SU-DHL-6 (cell line): ENCODE data around the gene RIMBP2.

Source experiments
- H2AFZ ChIP-seq: fragments of 200-600 bp; sonication (generic); 2 replicates; pipeline ENCODE4 v1.6.1; 2014; ENCODE audit warnings: low read depth, mild to moderate bottlenecking, moderate library complexity, mixed read lengths, antibody characterized with exemption, low read length; ENCODE audit not compliant: severe bottlenecking
- H3F3A ChIP-seq: fragments of 200-600 bp; shearing (Covaris generic); 2 replicates; pipeline ENCODE4 v1.6.0; 2016; ENCODE audit warnings: antibody characterized with exemption, mild to moderate bottlenecking; ENCODE audit not compliant: insufficient read depth
- H3K27ac ChIP-seq: fragments of 200-600 bp; sonication (generic); 2 replicates; pipeline ENCODE4 v1.5.1; 2016; ENCODE audit warnings: low read depth, mild to moderate bottlenecking, low read length, moderate library complexity, mixed read lengths
- H3K27me3 ChIP-seq: fragments of 200-600 bp; sonication (generic), shearing (Covaris generic); 2 replicates; pipeline ENCODE4 v1.6.0; 2014; ENCODE audit warnings: mild to moderate bottlenecking, low read length
- H3K36me3 ChIP-seq: fragments of 200-600 bp; sonication (generic); 2 replicates; pipeline ENCODE4 v1.6.1; 2014; ENCODE audit warnings: mild to moderate bottlenecking, low read length, mixed read lengths
- H3K4me2 ChIP-seq: fragments of 300-600, 200-600 bp; shearing (Covaris generic), sonication (generic); 2 replicates; pipeline ENCODE4 v1.6.0; 2014; ENCODE audit warnings: low read length, low read depth, mild to moderate bottlenecking; ENCODE audit not compliant: poor library complexity, severe bottlenecking
- H3K4me3 ChIP-seq: fragments of 200-600 bp; sonication (generic); 2 replicates; pipeline ENCODE4 v1.5.1; 2014; ENCODE audit warnings: antibody characterized with exemption, low read length, mild to moderate bottlenecking, mixed read lengths; ENCODE audit not compliant: insufficient read depth, poor library complexity, severe bottlenecking
- H3K79me2 ChIP-seq: fragments of 200-600 bp; sonication (generic); 2 replicates; pipeline ENCODE4 v1.6.1; 2014; ENCODE audit warnings: mild to moderate bottlenecking, low read length, moderate library complexity; ENCODE audit not compliant: insufficient read depth
- H3K9ac ChIP-seq: fragments of 200-600 bp; sonication (generic); 2 replicates; pipeline ENCODE4 v1.7.0; 2014; ENCODE audit warnings: mild to moderate bottlenecking, low read length
- H3K9me2 ChIP-seq: fragments of 200-600 bp; sonication (generic); replicated peaks from 2 replicates; pipeline ENCODE4 v1.6.1; 2014; ENCODE audit warnings: low read length; ENCODE audit not compliant: insufficient read depth
- H3K9me3 ChIP-seq: fragments of 200-600 bp; sonication (generic); 2 replicates; pipeline ENCODE4 v1.6.1; 2014; ENCODE audit warnings: low read length, mixed read lengths; ENCODE audit not compliant: insufficient read depth
- H4K20me1 ChIP-seq: fragments of 200-600 bp; sonication (generic); 2 replicates; pipeline ENCODE4 v1.6.1; 2014; ENCODE audit warnings: low read depth, mild to moderate bottlenecking, antibody characterized with exemption, low read length, moderate library complexity, mixed read lengths
- EZH2phosphoT487 ChIP-seq: fragments of 200-600 bp; sonication (generic), shearing (Covaris generic); conservative IDR thresholded peaks from 2 replicates; pipeline ENCODE4 v1.6.1; 2018; ENCODE audit warnings: mild to moderate bottlenecking, antibody characterized with exemption, low read length, moderate library complexity, mixed read lengths
- TF ChIP-seq, protein P1 (sequence below): fragments of 200-600 bp; sonication (generic); IDR thresholded peaks from one replicate; pipeline ENCODE4 v1.5.1; 2017; ENCODE audit warnings: antibody characterized with exemption, mild to moderate bottlenecking, low read length, moderate library complexity; ENCODE audit not compliant: insufficient read depth, poor library complexity, severe bottlenecking

The RIMBP2 gene

GRCh38 chr12:130537655-130538054, 178.4 kb downstream of the RIMBP2 start:
- Histone ChIP-seq H3F3A (no peaks in the 10 kb centered on the region), H3K9me3 (no peaks in the 10 kb centered on the region), H3K27me3 (no peaks in the 10 kb centered on the region), H2AFZ (no peak overlapping the region), H3K27ac (no peak overlapping the region), H3K36me3 (no peaks in the 10 kb centered on the region), H3K9me2 (no peaks in the 10 kb centered on the region), H3K9ac (no peak overlapping the region), H3K4me2 (no peak overlapping the region), H3K79me2 (no peaks in the 10 kb centered on the region), H4K20me1 (no peaks in the 10 kb centered on the region), H3K4me3 (no peak overlapping the region)
- TF ChIP-seq, protein P1, sequence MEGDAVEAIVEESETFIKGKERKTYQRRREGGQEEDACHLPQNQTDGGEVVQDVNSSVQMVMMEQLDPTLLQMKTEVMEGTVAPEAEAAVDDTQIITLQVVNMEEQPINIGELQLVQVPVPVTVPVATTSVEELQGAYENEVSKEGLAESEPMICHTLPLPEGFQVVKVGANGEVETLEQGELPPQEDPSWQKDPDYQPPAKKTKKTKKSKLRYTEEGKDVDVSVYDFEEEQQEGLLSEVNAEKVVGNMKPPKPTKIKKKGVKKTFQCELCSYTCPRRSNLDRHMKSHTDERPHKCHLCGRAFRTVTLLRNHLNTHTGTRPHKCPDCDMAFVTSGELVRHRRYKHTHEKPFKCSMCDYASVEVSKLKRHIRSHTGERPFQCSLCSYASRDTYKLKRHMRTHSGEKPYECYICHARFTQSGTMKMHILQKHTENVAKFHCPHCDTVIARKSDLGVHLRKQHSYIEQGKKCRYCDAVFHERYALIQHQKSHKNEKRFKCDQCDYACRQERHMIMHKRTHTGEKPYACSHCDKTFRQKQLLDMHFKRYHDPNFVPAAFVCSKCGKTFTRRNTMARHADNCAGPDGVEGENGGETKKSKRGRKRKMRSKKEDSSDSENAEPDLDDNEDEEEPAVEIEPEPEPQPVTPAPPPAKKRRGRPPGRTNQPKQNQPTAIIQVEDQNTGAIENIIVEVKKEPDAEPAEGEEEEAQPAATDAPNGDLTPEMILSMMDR, result no peak
- TF ChIP-seq EZH2phosphoT487, result no peak

GRCh38 chr12:130537051-130537450, 179.0 kb downstream of the RIMBP2 start:
- Histone ChIP-seq H3F3A (no peaks in the 10 kb centered on the region), H3K9me3 (no peaks in the 10 kb centered on the region), H3K9ac (no peak overlapping the region), H2AFZ (no peak overlapping the region), H3K79me2 (no peaks in the 10 kb centered on the region), H4K20me1 (no peaks in the 10 kb centered on the region), H3K9me2 (no peaks in the 10 kb centered on the region), H3K4me3 (no peak overlapping the region), H3K36me3 (no peaks in the 10 kb centered on the region), H3K27ac (no peak overlapping the region), H3K27me3 (no peaks in the 10 kb centered on the region), H3K4me2 (no peak overlapping the region)
- TF ChIP-seq, protein P1, result no peak
- TF ChIP-seq EZH2phosphoT487, result no peak

DNA sequence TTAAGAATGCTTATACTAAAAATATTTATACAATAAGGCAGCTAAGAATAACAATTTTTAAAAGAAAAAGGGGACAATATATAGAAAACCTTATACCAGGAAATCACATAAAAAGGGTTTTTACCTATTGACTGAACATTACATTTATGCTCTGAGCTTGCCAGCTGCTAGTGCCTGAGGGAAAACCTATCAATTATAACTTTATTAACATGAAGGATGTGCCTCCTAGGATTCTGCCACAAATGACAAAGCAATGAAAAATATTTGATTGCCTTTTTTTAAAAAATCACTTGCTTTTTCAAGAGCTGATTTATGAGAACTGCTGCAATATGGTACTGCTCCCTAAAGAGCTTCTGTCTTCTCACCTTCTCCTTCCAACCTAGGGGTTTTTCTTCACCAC, 185.7 kb downstream of the RIMBP2 start:
- Histone ChIP-seq H3K9me3 (no peaks in the 10 kb centered on the region), H3K9me2 (no peaks in the 10 kb centered on the region), H3K79me2 (no peaks in the 10 kb centered on the region), H3F3A (no peaks in the 10 kb centered on the region), H3K36me3 (no peaks in the 10 kb centered on the region), H3K27ac (no peak overlapping the region), H4K20me1 (no peaks in the 10 kb centered on the region), H2AFZ (no peak overlapping the region), H3K27me3 (no peaks in the 10 kb centered on the region; the same call in 1 of the 2 replicates), H3K9ac (no peak overlapping the region), H3K4me3 (no peak overlapping the region), H3K4me2 (no peak overlapping the region)
- TF ChIP-seq EZH2phosphoT487, result no peak
- TF ChIP-seq, protein P1, result no peak

GRCh38 chr12:130529781-130530180, 186.3 kb downstream of the RIMBP2 start:
- Histone ChIP-seq H3K9me2 (no peaks in the 10 kb centered on the region), H4K20me1 (no peaks in the 10 kb centered on the region), H3K27ac (no peak overlapping the region), H3K36me3 (no peaks in the 10 kb centered on the region), H3K27me3 (no peaks in the 10 kb centered on the region; the same call in 1 of the 2 replicates), H3K9me3 (no peaks in the 10 kb centered on the region), H3K79me2 (no peaks in the 10 kb centered on the region), H3K9ac (no peak overlapping the region), H3K4me3 (no peak overlapping the region), H3K4me2 (no peak overlapping the region), H3F3A (no peaks in the 10 kb centered on the region), H2AFZ (no peak overlapping the region)
- no peak for TF ChIP-seq EZH2phosphoT487
- TF ChIP-seq, protein P1, result no peak
